ENCODE data around the gene CTXN2. TPM values are rescaled to one million over a fixed set of nuclear protein-coding genes. Genes with fewer than 3 reads are reported as not detected.

CTXN2 gene
- polyA plus RNA-seq, 1 of the 3 experiments (the other 2 are of a cell fraction), result 0.02 TPM

- DNase-seq, result no peak
- ChIA-PET POLR2A (interaction anchor here (0.6 kb wide), 1 partner anchor 692 kb away, joined by 3 read pairs; no protein-coding TSS in a partner anchor), CTCF (interaction anchor here (1.3 to 1.4 kb wide), 2 partner anchors 10 to 30 kb away, joined by 4 to 5 read pairs; no protein-coding TSS in a partner anchor)
- Histone ChIP-seq H3K4me1 (ENCODE audit: control insufficient read depth in 1 of 2, insufficient read depth in 2 of 2, low read depth in 1 of 2, low read length in 1 of 2) (no peaks in the 10 kb centered on the region), H3K36me3 (replicated peaks in 1 of 2; ENCODE audit: control insufficient read depth in 1 of 2, insufficient read depth in 2 of 2, low read length in 1 of 2) (no peaks in the 10 kb centered on the region), H3K9me3 (no peaks in the 10 kb centered on the region), H3F3A (replicated peaks; ENCODE audit: insufficient read depth) (no peaks in the 10 kb centered on the region), H3K4me3 (ENCODE audit: low read depth in 2 of 2, low read length in 1 of 2) (no peak overlapping the region), H3K27me3 (ENCODE audit: insufficient read depth) (no peaks in the 10 kb centered on the region), H2AFZ (ENCODE audit: low read depth) (no peak overlapping the region), H3K9me2 (no peaks in the 10 kb centered on the region), H3K4me2 (no peak overlapping the region), H3K9ac (no peak overlapping the region), H3K27ac (ENCODE audit: low read depth in 2 of 2, low read length in 1 of 2) (no peak overlapping the region), H3K79me2 (ENCODE audit: insufficient read depth) (no peaks in the 10 kb centered on the region), H4K20me1 (ENCODE audit: insufficient read depth) (no peaks in the 10 kb centered on the region)
- 0% methylated on average over 1 of the region's 1 CpG for WGBS (ENCODE audit: low lambda C conversion rate)
- TF ChIP-seq TAF1 (IDR thresholded peaks at IDR 0.05; ENCODE audit: borderline replicate concordance, low read depth, low read length) (no peak), EP300 (IDR thresholded peaks at IDR 0.05; ENCODE audit: borderline replicate concordance in 1 of 2, low read depth in 1 of 2, low read length in 1 of 2) (no peak), MEF2A (IDR thresholded peaks at IDR 0.05; ENCODE audit: borderline replicate concordance, low read depth) (no peak), EZH2phosphoT487 (IDR thresholded peaks at IDR 0.05; ENCODE audit: borderline replicate concordance, low read depth) (no peak)
These were observed 29.8 kb downstream of the CTXN2 start for GRCh38 chr15:48221261-48221660.

GRCh38 chr15:48221885-48222284, 30.4 kb downstream of the CTXN2 start:
- no peaks in the 10 kb centered on the region for H3K27me3 ChIP-seq (ENCODE audit: insufficient read depth)
- no peaks in the 10 kb centered on the region for H3K9me3 ChIP-seq
- ChIA-PET POLR2A (interaction anchor here (0.6 kb wide), 1 partner anchor 692 kb away, joined by 3 read pairs; no protein-coding TSS in a partner anchor), CTCF (interaction anchor here (1.3 to 1.4 kb wide), 2 partner anchors 11 to 29 kb away, joined by 4 to 5 read pairs; no protein-coding TSS in a partner anchor)
- no peak overlapping the region for H2AFZ ChIP-seq (ENCODE audit: low read depth)
- TF ChIP-seq GATA2 (CRISPR knock-in tag; IDR thresholded peaks at IDR 0.05) (no peak), SIN3A (IDR thresholded peaks at IDR 0.05; ENCODE audit: borderline replicate concordance, low read depth, low read length) (no peak), SMC3 (IDR thresholded peaks at IDR 0.05; ENCODE audit: low read depth, low read length) (no peak), FOXJ3 (CRISPR knock-in tag; IDR thresholded peaks at IDR 0.05) (no peak), RXRA (IDR thresholded peaks at IDR 0.05; ENCODE audit: borderline replicate concordance, low read depth) (no peak), TEAD4 (IDR thresholded peaks at IDR 0.05; ENCODE audit: borderline replicate concordance, insufficient read depth) (no peak), USF2 (IDR thresholded peaks at IDR 0.05; ENCODE audit: borderline replicate concordance, low read depth, low read length) (no peak), FOXM1 (IDR thresholded peaks at IDR 0.05; ENCODE audit: low read depth) (no peak), NFIC (IDR thresholded peaks at IDR 0.05; ENCODE audit: borderline replicate concordance) (no peak), MAX (IDR thresholded peaks at IDR 0.05; ENCODE audit: low read depth) (no peak), PBX3 (IDR thresholded peaks at IDR 0.05) (no peak), POLR2AphosphoS5 (IDR thresholded peaks at IDR 0.05; ENCODE audit: low read depth, low read length) (no peak), EP300 (IDR thresholded peaks at IDR 0.05; ENCODE audit: borderline replicate concordance in 1 of 2, low read depth in 1 of 2, low read length in 1 of 2) (no peak), MEF2A (IDR thresholded peaks at IDR 0.05; ENCODE audit: borderline replicate concordance, low read depth) (no peak), RCOR1 (IDR thresholded peaks at IDR 0.05; ENCODE audit: low read length) (no peak), RAD21 (IDR thresholded peaks at IDR 0.05; ENCODE audit: low read length) (no peak), IRF3 (IDR thresholded peaks at IDR 0.05; ENCODE audit: low read depth, low read length) (no peak), ZBTB33 (IDR thresholded peaks at IDR 0.05; ENCODE audit: borderline replicate concordance, low read depth) (no peak)
- H3F3A ChIP-seq (replicated peaks; ENCODE audit: insufficient read depth), result no peaks in the 10 kb centered on the region
- H3K4me3 ChIP-seq (ENCODE audit: low read depth in 2 of 2, low read length in 1 of 2), result no peak overlapping the region
- no peak for DNase-seq
- no peaks in the 10 kb centered on the region for H3K36me3 ChIP-seq (replicated peaks in 1 of 2; ENCODE audit: control insufficient read depth in 1 of 2, insufficient read depth in 2 of 2, low read length in 1 of 2)
- no peak overlapping the region for H3K27ac ChIP-seq (ENCODE audit: low read depth in 2 of 2, low read length in 1 of 2)
- H4K20me1 ChIP-seq (ENCODE audit: insufficient read depth), result no peaks in the 10 kb centered on the region
- H3K4me1 ChIP-seq (ENCODE audit: control insufficient read depth in 1 of 2, insufficient read depth in 2 of 2, low read depth in 1 of 2, low read length in 1 of 2), result no peaks in the 10 kb centered on the region
- no peak overlapping the region for H3K4me2 ChIP-seq
- 62% methylated on average over 4 of the region's 4 CpGs for WGBS (ENCODE audit: low lambda C conversion rate)
- no peaks in the 10 kb centered on the region for H3K9me2 ChIP-seq
- no peaks in the 10 kb centered on the region for H3K79me2 ChIP-seq (ENCODE audit: insufficient read depth)
- no peak overlapping the region for H3K9ac ChIP-seq

All from SK-N-SH (cell line).